ENCODE measurements around the gene ATP9A. TPM values are rescaled to one million over a fixed set of nuclear protein-coding genes. Genes with fewer than 3 reads are reported as not detected.

Gene ATP9A
- total RNA-seq, 2 experiments from 2014 or later = 0.11 to 0.19 TPM

DNA sequence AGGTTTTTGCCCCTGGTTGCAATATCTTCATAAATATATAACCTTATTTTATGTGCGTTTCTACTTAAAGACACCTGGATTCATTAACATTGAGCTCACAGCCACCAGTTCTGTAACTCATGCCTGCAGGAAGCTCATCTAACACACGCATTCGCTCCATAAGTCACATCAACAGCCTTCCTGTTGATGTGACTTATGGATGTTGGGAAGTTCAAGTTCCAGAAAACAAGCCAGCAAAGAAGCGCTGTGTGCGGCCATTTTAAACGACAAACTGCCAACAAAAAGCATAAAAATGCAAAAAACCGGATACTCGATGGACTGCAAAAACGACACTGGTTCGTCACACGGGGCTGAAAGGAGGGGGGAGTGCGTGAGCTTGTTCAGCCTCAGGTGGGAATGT, 147.8 kb downstream of the ATP9A start:
- Histone ChIP-seq H3K9me3 (ENCODE audit: control insufficient read depth in 1 of 2, insufficient read depth in 1 of 2, low read length in 2 of 2) (no peaks in the 10 kb centered on the region), H3K27ac (ENCODE audit: low read depth in 1 of 2, low read length in 2 of 2) (no peak overlapping the region), H3K4me1 (ENCODE audit: insufficient read depth, low read length) (no peaks in the 10 kb centered on the region), H3K4me3 (ENCODE audit: low read length) (no peak overlapping the region), H3K36me3 (ENCODE audit: insufficient read depth, low read length) (no peaks in the 10 kb centered on the region), H3K27me3 (ENCODE audit: control insufficient read depth in 1 of 2, insufficient read depth in 2 of 2, low read length in 2 of 2) (no peaks in the 10 kb centered on the region)
- H3K4me3 Mint-ChIP-seq = no peak overlapping the region
- no peaks in the 10 kb centered on the region for H3K9me3 Mint-ChIP-seq
- intact Hi-C loops (cut with DNase I, micrococcal nuclease) = no loop called here
- no peak for DNase-seq
- TF ChIP-seq, protein P1, sequence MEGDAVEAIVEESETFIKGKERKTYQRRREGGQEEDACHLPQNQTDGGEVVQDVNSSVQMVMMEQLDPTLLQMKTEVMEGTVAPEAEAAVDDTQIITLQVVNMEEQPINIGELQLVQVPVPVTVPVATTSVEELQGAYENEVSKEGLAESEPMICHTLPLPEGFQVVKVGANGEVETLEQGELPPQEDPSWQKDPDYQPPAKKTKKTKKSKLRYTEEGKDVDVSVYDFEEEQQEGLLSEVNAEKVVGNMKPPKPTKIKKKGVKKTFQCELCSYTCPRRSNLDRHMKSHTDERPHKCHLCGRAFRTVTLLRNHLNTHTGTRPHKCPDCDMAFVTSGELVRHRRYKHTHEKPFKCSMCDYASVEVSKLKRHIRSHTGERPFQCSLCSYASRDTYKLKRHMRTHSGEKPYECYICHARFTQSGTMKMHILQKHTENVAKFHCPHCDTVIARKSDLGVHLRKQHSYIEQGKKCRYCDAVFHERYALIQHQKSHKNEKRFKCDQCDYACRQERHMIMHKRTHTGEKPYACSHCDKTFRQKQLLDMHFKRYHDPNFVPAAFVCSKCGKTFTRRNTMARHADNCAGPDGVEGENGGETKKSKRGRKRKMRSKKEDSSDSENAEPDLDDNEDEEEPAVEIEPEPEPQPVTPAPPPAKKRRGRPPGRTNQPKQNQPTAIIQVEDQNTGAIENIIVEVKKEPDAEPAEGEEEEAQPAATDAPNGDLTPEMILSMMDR (IDR thresholded peaks at IDR 0.05) = no peak
- no peaks in the 10 kb centered on the region for H3K4me1 Mint-ChIP-seq (ENCODE audit: low read depth)
- no peak for ATAC-seq (ENCODE audit: poor library complexity)
- POLR2A ChIA-PET = no interaction called here
- H3K27ac Mint-ChIP-seq = no peak overlapping the region
- H3K36me3 Mint-ChIP-seq (ENCODE audit: low read depth) = no peaks in the 10 kb centered on the region
- H3K27me3 Mint-ChIP-seq = no peaks in the 10 kb centered on the region
- CTCF ChIA-PET = interaction anchor here (1.0 kb wide), 1 partner anchor 633 kb away, joined by 3 read pairs; no protein-coding TSS in a partner anchor

DNA sequence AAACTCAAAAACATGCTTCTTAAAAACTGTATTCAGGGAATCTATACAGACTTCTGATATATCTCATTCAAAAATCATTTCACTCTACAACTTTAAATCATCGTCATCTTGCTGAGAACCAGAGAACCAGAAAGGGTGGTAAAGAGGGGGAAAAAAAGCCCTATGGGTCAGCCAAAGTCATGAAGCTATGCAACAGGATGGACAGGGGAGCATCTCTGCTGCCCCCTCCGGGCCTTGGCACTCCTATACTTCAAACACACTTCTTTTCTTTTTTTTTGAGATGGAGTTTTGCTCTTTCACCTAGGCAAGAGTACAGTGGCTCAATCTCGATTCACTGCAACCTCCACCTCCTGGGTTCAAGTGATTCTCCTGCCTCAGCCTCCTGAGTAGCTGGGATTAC, 152.1 kb downstream of the ATP9A start:
- ChIA-PET POLR2A (no interaction called here), CTCF (no interaction called here)
- Mint-ChIP-seq H3K9me3 (no peaks in the 10 kb centered on the region), H3K4me1 (ENCODE audit: low read depth) (no peaks in the 10 kb centered on the region), H3K36me3 (ENCODE audit: low read depth) (no peaks in the 10 kb centered on the region), H3K27ac (no peak overlapping the region), H3K27me3 (no peaks in the 10 kb centered on the region), H3K4me3 (no peak overlapping the region)
- Histone ChIP-seq H3K36me3 (ENCODE audit: insufficient read depth, low read length) (no peaks in the 10 kb centered on the region), H3K27me3 (ENCODE audit: control insufficient read depth in 1 of 2, insufficient read depth in 2 of 2, low read length in 2 of 2) (no peaks in the 10 kb centered on the region), H3K9me3 (ENCODE audit: control insufficient read depth in 1 of 2, insufficient read depth in 1 of 2, low read length in 2 of 2) (no peaks in the 10 kb centered on the region), H3K27ac (ENCODE audit: low read depth in 1 of 2, low read length in 2 of 2) (no peak overlapping the region), H3K4me3 (ENCODE audit: low read length) (no peak overlapping the region), H3K4me1 (ENCODE audit: insufficient read depth, low read length) (no peaks in the 10 kb centered on the region)
- TF ChIP-seq, protein P1 (IDR thresholded peaks at IDR 0.05) = no peak
- intact Hi-C loops (cut with DNase I, micrococcal nuclease) = no loop called here
- no peak for ATAC-seq (ENCODE audit: poor library complexity)
- no peak for DNase-seq

- ATAC-seq (ENCODE audit: poor library complexity) (no peak), DNase-seq (no peak)
- ChIA-PET CTCF (no interaction called here), POLR2A (no interaction called here)
- Histone ChIP-seq H3K9me3 (ENCODE audit: control insufficient read depth in 1 of 2, insufficient read depth in 1 of 2, low read length in 2 of 2) (no peaks in the 10 kb centered on the region), H3K36me3 (ENCODE audit: insufficient read depth, low read length) (no peaks in the 10 kb centered on the region), H3K4me1 (ENCODE audit: insufficient read depth, low read length) (peaks cover 4% of the 10 kb centered on the region), H3K4me3 (ENCODE audit: low read length) (no peak overlapping the region), H3K27ac (ENCODE audit: low read depth in 1 of 2, low read length in 2 of 2) (no peak overlapping the region), H3K27me3 (ENCODE audit: control insufficient read depth in 1 of 2, insufficient read depth in 2 of 2, low read length in 2 of 2) (no peaks in the 10 kb centered on the region)
- H3K4me1 Mint-ChIP-seq (ENCODE audit: low read depth) = no peaks in the 10 kb centered on the region
- no peaks in the 10 kb centered on the region for H3K27me3 Mint-ChIP-seq
- TF ChIP-seq, protein P1 (IDR thresholded peaks at IDR 0.05) = no peak
- H3K36me3 Mint-ChIP-seq (ENCODE audit: low read depth) = no peaks in the 10 kb centered on the region
- no peaks in the 10 kb centered on the region for H3K9me3 Mint-ChIP-seq
- no peak overlapping the region for H3K4me3 Mint-ChIP-seq
- H3K27ac Mint-ChIP-seq = no peak overlapping the region
- intact Hi-C loops (cut with DNase I, micrococcal nuclease) = no loop called here
These were observed 153.5 kb downstream of the ATP9A start for GRCh38 chr20:51614687-51615086.

Data from CD4-positive, alpha-beta T cell (primary cell).